ENCODE results near the gene ZNF511. TPM values are rescaled to one million over a fixed set of nuclear protein-coding genes. Genes with fewer than 3 reads are reported as not detected.

The ZNF511 gene
- total and polyA plus RNA-seq, 2 donors = 20.6 to 39.1 TPM

- 3% methylated on average over 91 of the region's 91 CpGs for WGBS
- no peak overlapping the region for H3K27ac ChIP-seq (ENCODE audit: low read depth in 1 of 2, low read length in 1 of 2)
- H3K4me1 ChIP-seq (ENCODE audit: control insufficient read depth in 2 of 2, insufficient read depth in 2 of 2, low read length in 2 of 2) = peaks cover 3 to 9% of the 10 kb centered on the region in 2 donors
- DNase-seq (ENCODE audit: low read depth in 6 of 9, low spot score in 9 of 9) = no peak
- peaks cover 0 to 3% of the 10 kb centered on the region in 2 donors for H3K9me3 ChIP-seq (ENCODE audit: control insufficient read depth in 2 of 2, insufficient read depth in 1 of 2, low read length in 1 of 2)
- peak overlapping the region in 1 of 2 donors; percentile 45 for H3K4me3 ChIP-seq (ENCODE audit: low read length in 2 of 2)
- peaks cover 50 to 60% of the 10 kb centered on the region in 2 donors for H3K27me3 ChIP-seq (ENCODE audit: control insufficient read depth in 2 of 2, insufficient read depth in 1 of 2, low read length in 1 of 2)
- no peaks in the 10 kb centered on the region for H3K36me3 ChIP-seq (ENCODE audit: control insufficient read depth in 2 of 2, insufficient read depth in 2 of 2, low read length in 1 of 2)
These were observed 16.9 kb downstream of the ZNF511 start for GRCh38 chr10:133325440-133326222.

GRCh38 chr10:133326223-133326551 lies 17.5 kb downstream of the ZNF511 start:
- no peak for DNase-seq (ENCODE audit: low read depth in 6 of 9, low spot score in 9 of 9)
- Histone ChIP-seq H3K27me3 (ENCODE audit: control insufficient read depth in 2 of 2, insufficient read depth in 1 of 2, low read length in 1 of 2) (peaks cover 50 to 64% of the 10 kb centered on the region in 2 donors), H3K4me3 (ENCODE audit: low read length in 2 of 2) (peak overlapping the region in 1 of 2 donors; percentile 45), H3K4me1 (ENCODE audit: control insufficient read depth in 2 of 2, insufficient read depth in 2 of 2, low read length in 2 of 2) (peaks cover 3 to 9% of the 10 kb centered on the region in 2 donors), H3K9me3 (ENCODE audit: control insufficient read depth in 2 of 2, insufficient read depth in 1 of 2, low read length in 1 of 2) (no peaks in the 10 kb centered on the region), H3K27ac (ENCODE audit: low read depth in 1 of 2, low read length in 1 of 2) (no peak overlapping the region), H3K36me3 (ENCODE audit: control insufficient read depth in 2 of 2, insufficient read depth in 2 of 2, low read length in 1 of 2) (no peaks in the 10 kb centered on the region)
- WGBS = 43% methylated on average over 9 of the region's 9 CpGs

GRCh38 chr10:133326745-133327650 lies 18.3 kb downstream of the ZNF511 start:
- Histone ChIP-seq H3K27me3 (ENCODE audit: control insufficient read depth in 2 of 2, insufficient read depth in 1 of 2, low read length in 1 of 2) (peaks cover 50 to 71% of the 10 kb centered on the region in 2 donors), H3K36me3 (ENCODE audit: control insufficient read depth in 2 of 2, insufficient read depth in 2 of 2, low read length in 1 of 2) (no peaks in the 10 kb centered on the region), H3K9me3 (ENCODE audit: control insufficient read depth in 2 of 2, insufficient read depth in 1 of 2, low read length in 1 of 2) (no peaks in the 10 kb centered on the region), H3K27ac (ENCODE audit: low read depth in 1 of 2, low read length in 1 of 2) (no peak overlapping the region), H3K4me1 (ENCODE audit: control insufficient read depth in 2 of 2, insufficient read depth in 2 of 2, low read length in 2 of 2) (peaks cover 3 to 9% of the 10 kb centered on the region in 2 donors), H3K4me3 (ENCODE audit: low read length in 2 of 2) (no peak overlapping the region)
- no peak for DNase-seq (ENCODE audit: low read depth in 6 of 9, low spot score in 9 of 9)
- WGBS = 44% methylated on average over 28 of the region's 28 CpGs

- no peaks in the 10 kb centered on the region for H3K36me3 ChIP-seq (ENCODE audit: control insufficient read depth in 2 of 2, insufficient read depth in 2 of 2, low read length in 1 of 2)
- peaks cover 3 to 9% of the 10 kb centered on the region in 2 donors for H3K4me1 ChIP-seq (ENCODE audit: control insufficient read depth in 2 of 2, insufficient read depth in 2 of 2, low read length in 2 of 2)
- 66% methylated on average over 12 of the region's 12 CpGs for WGBS
- no peaks in the 10 kb centered on the region for H3K9me3 ChIP-seq (ENCODE audit: control insufficient read depth in 2 of 2, insufficient read depth in 1 of 2, low read length in 1 of 2)
- H3K27me3 ChIP-seq (ENCODE audit: control insufficient read depth in 2 of 2, insufficient read depth in 1 of 2, low read length in 1 of 2) = peaks cover 55 to 79% of the 10 kb centered on the region in 2 donors
- no peak overlapping the region for H3K27ac ChIP-seq (ENCODE audit: low read depth in 1 of 2, low read length in 1 of 2)
- DNase-seq (ENCODE audit: low read depth in 6 of 9, low spot score in 9 of 9) = no peak
- no peak overlapping the region for H3K4me3 ChIP-seq (ENCODE audit: low read length in 2 of 2)
These were observed 19.1 kb downstream of the ZNF511 start for GRCh38 chr10:133327651-133328357.

GRCh38 chr10:133328358-133329343 lies 19.9 kb downstream of the ZNF511 start:
- Histone ChIP-seq H3K4me3 (ENCODE audit: low read length in 2 of 2) (no peak overlapping the region), H3K4me1 (ENCODE audit: control insufficient read depth in 2 of 2, insufficient read depth in 2 of 2, low read length in 2 of 2) (peaks cover 3 to 9% of the 10 kb centered on the region in 2 donors), H3K9me3 (ENCODE audit: control insufficient read depth in 2 of 2, insufficient read depth in 1 of 2, low read length in 1 of 2) (no peaks in the 10 kb centered on the region), H3K36me3 (ENCODE audit: control insufficient read depth in 2 of 2, insufficient read depth in 2 of 2, low read length in 1 of 2) (no peaks in the 10 kb centered on the region), H3K27me3 (ENCODE audit: control insufficient read depth in 2 of 2, insufficient read depth in 1 of 2, low read length in 1 of 2) (peaks cover 62 to 85% of the 10 kb centered on the region in 2 donors), H3K27ac (ENCODE audit: low read depth in 1 of 2, low read length in 1 of 2) (no peak overlapping the region)
- no peak for DNase-seq (ENCODE audit: low read depth in 6 of 9, low spot score in 9 of 9)
- WGBS = 90% methylated on average over 15 of the region's 15 CpGs

GRCh38 chr10:133329491-133330202 lies 20.9 kb downstream of the ZNF511 start:
- Histone ChIP-seq H3K36me3 (ENCODE audit: control insufficient read depth in 2 of 2, insufficient read depth in 2 of 2, low read length in 1 of 2) (no peaks in the 10 kb centered on the region), H3K27me3 (ENCODE audit: control insufficient read depth in 2 of 2, insufficient read depth in 1 of 2, low read length in 1 of 2) (peaks cover 63 to 89% of the 10 kb centered on the region in 2 donors), H3K9me3 (ENCODE audit: control insufficient read depth in 2 of 2, insufficient read depth in 1 of 2, low read length in 1 of 2) (peaks cover 2 to 3% of the 10 kb centered on the region in 2 donors), H3K4me3 (ENCODE audit: low read length in 2 of 2) (no peak overlapping the region), H3K4me1 (ENCODE audit: control insufficient read depth in 2 of 2, insufficient read depth in 2 of 2, low read length in 2 of 2) (peaks cover 3 to 9% of the 10 kb centered on the region in 2 donors), H3K27ac (ENCODE audit: low read depth in 1 of 2, low read length in 1 of 2) (no peak overlapping the region)
- peak in 8 of 9 donors; percentile 59 to 92 (median 82) for DNase-seq (ENCODE audit: low read depth in 6 of 9, low spot score in 9 of 9)
- 12% methylated on average over 37 of the region's 37 CpGs for WGBS

GRCh38 chr10:133332936-133333699 lies 24.4 kb downstream of the ZNF511 start:
- WGBS = 84% methylated on average over 30 of the region's 30 CpGs
- Histone ChIP-seq H3K9me3 (ENCODE audit: control insufficient read depth in 2 of 2, insufficient read depth in 1 of 2, low read length in 1 of 2) (peaks cover 9 to 13% of the 10 kb centered on the region in 2 donors), H3K36me3 (ENCODE audit: control insufficient read depth in 2 of 2, insufficient read depth in 2 of 2, low read length in 1 of 2) (no peaks in the 10 kb centered on the region), H3K27me3 (ENCODE audit: control insufficient read depth in 2 of 2, insufficient read depth in 1 of 2, low read length in 1 of 2) (peaks cover 52 to 90% of the 10 kb centered on the region in 2 donors), H3K27ac (ENCODE audit: low read depth in 1 of 2, low read length in 1 of 2) (no peak overlapping the region), H3K4me3 (ENCODE audit: low read length in 2 of 2) (no peak overlapping the region), H3K4me1 (ENCODE audit: control insufficient read depth in 2 of 2, insufficient read depth in 2 of 2, low read length in 2 of 2) (peaks cover 8 to 19% of the 10 kb centered on the region in 2 donors)
- DNase-seq (ENCODE audit: low read depth in 6 of 9, low spot score in 9 of 9) = no peak

Measured in thymus (tissue), 11 donors.